Progenitor cell of endocrine pancreas (in vitro differentiated cells): Measurements from ENCODE around the gene EZH2. TPM values are rescaled to one million over a fixed set of nuclear protein-coding genes. Genes with fewer than 3 reads are reported as not detected.

Source experiments
- DNase-seq: peaks from one replicate; pipeline ENCODE4 v3.0.0; 2021; ENCODE audit warnings: low spot score; ENCODE audit not compliant: unreplicated experiment
- H3K27ac Mint-ChIP-seq: 2 replicates; pipeline ENCODE4 v1.8.0; 2021; ENCODE audit warnings: mild to moderate bottlenecking, moderate library complexity, mixed read lengths
- H3K27me3 Mint-ChIP-seq: 2 replicates; pipeline ENCODE4 v1.8.0; 2021; ENCODE audit warnings: mixed read lengths
- H3K36me3 Mint-ChIP-seq: 2 replicates; pipeline ENCODE4 v1.8.0; 2022; ENCODE audit warnings: mixed read lengths; ENCODE audit not compliant: insufficient read depth
- H3K4me1 Mint-ChIP-seq: 2 replicates; pipeline ENCODE4 v1.8.0; 2021; ENCODE audit warnings: low read depth, mixed read lengths
- H3K4me3 Mint-ChIP-seq: 2 replicates; pipeline ENCODE4 v1.8.0; 2021; ENCODE audit warnings: low read depth, mild to moderate bottlenecking, moderate library complexity, mixed read lengths
- H3K9me3 Mint-ChIP-seq: 2 replicates; pipeline ENCODE4 v1.8.0; 2021; ENCODE audit warnings: low read depth, mixed read lengths
- CTCF ChIP-seq: fragments of 200-600 bp; sonication (generic); IDR thresholded peaks from one replicate; pipeline ENCODE4 v1.5.0; 2021; ENCODE audit warnings: antibody characterized with exemption, mild to moderate bottlenecking; ENCODE audit not compliant: unreplicated experiment
- total RNA-seq: library from RNA; stranded (reverse); gene quantifications from 2 replicates; pipeline ENCODE4 v1.2.1, GENCODE V29; 2021

Gene EZH2
- total RNA-seq, 1 donor from 2014 or later, result 57.6 TPM

GRCh38 chr7:148790850-148791249 lies 93.2 kb downstream of the EZH2 start:
- H3K27me3 Mint-ChIP-seq, result no peaks in the 10 kb centered on the region
- H3K4me3 Mint-ChIP-seq, result no peak overlapping the region
- peaks cover 59% of the 10 kb centered on the region for H3K36me3 Mint-ChIP-seq
- no peak overlapping the region for H3K27ac Mint-ChIP-seq
- TF ChIP-seq CTCF, result no peak
- DNase-seq, result no peak
- no peaks in the 10 kb centered on the region for H3K4me1 Mint-ChIP-seq
- H3K9me3 Mint-ChIP-seq, result peaks cover 4% of the 10 kb centered on the region

DNA sequence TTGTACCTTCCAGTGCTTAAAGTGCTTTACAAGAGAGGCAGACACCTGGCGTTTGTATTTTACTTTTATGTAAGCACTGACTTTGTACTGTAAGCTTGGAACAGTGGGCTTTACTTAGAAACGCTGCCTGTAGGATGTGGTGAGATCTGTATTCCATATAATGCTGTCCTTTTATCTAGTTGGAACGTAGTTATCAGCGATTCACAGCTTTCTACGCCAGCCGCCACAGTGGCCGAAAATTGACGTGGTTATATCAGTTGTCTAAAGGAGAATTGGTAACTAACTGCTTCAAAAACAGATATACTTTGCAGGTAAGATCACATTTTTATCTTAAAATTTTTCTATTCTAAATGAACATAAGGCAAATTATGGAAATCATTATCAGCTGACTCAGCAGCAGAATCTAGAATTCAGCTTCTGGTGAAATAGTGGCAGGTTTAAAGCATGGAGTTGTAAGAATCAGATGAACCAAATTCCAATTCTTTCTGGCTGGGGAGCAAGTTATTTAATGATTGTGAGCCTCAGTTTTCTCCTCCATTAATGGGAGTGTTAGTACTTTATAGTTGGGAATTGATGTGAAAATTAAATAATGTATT lies 93.9 kb downstream of the EZH2 start:
- Mint-ChIP-seq H3K4me1 (no peaks in the 10 kb centered on the region), H3K27ac (no peak overlapping the region), H3K9me3 (peaks cover 4% of the 10 kb centered on the region), H3K4me3 (no peak overlapping the region), H3K27me3 (no peaks in the 10 kb centered on the region), H3K36me3 (peaks cover 59% of the 10 kb centered on the region)
- no peak for TF ChIP-seq CTCF
- no peak for DNase-seq

- DNase-seq, result no peak
- peaks cover under 1% of the 10 kb centered on the region for H3K9me3 Mint-ChIP-seq
- no peaks in the 10 kb centered on the region for H3K4me1 Mint-ChIP-seq
- no peak for TF ChIP-seq CTCF
- H3K36me3 Mint-ChIP-seq, result peaks cover 52% of the 10 kb centered on the region
- H3K4me3 Mint-ChIP-seq, result no peak overlapping the region
- H3K27me3 Mint-ChIP-seq, result no peaks in the 10 kb centered on the region
- no peak overlapping the region for H3K27ac Mint-ChIP-seq
Observed at GRCh38 chr7:148789220-148789619, 94.9 kb downstream of the EZH2 start.

GRCh38 chr7:148787571-148788295 lies 96.4 kb downstream of the EZH2 start:
- Mint-ChIP-seq H3K9me3 (no peaks in the 10 kb centered on the region), H3K4me1 (no peaks in the 10 kb centered on the region), H3K4me3 (no peak overlapping the region), H3K27me3 (no peaks in the 10 kb centered on the region), H3K36me3 (peaks cover 42% of the 10 kb centered on the region), H3K27ac (peak overlapping the region; percentile 89)
- TF ChIP-seq CTCF, result no peak
- no peak for DNase-seq

DNA sequence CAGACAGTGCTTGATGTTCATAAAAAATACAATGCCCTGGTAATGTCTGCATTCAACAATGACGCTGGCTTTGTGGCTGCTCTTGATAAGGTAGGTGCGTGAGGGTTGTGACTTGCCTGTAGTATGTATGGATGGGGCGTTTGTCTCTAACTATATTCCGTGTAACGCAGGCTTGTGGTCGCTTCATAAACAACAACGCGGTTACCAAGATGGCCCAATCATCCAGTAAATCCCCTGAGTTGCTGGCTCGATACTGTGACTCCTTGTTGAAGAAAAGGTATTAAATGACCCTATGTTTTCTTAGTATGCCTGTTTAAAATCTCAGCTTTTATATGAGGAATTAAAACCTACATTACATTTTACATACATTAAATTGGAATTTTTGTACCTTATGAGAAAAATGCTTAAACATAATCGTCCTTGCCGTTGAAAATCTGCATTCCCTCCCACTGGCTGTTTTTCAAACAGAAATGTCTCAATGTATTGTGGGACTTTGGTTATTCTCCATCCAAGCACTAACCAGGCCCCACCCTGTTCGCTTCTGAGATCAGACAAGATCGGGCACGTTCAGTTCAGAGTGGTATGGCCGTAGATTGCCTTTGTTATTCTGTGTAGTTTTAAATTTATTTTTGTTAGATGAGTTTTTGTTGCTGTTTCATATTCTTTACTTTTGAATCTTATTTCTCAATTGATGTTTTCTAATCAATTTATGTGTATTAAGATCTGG lies 100.1 kb downstream of the EZH2 start:
- Mint-ChIP-seq H3K4me1 (no peaks in the 10 kb centered on the region), H3K4me3 (no peak overlapping the region), H3K36me3 (peaks cover 34% of the 10 kb centered on the region), H3K27ac (no peak overlapping the region), H3K27me3 (no peaks in the 10 kb centered on the region), H3K9me3 (no peaks in the 10 kb centered on the region)
- no peak for DNase-seq
- no peak for TF ChIP-seq CTCF
